Measurements from ENCODE around the gene CSTB.

CSTB gene

DNA sequence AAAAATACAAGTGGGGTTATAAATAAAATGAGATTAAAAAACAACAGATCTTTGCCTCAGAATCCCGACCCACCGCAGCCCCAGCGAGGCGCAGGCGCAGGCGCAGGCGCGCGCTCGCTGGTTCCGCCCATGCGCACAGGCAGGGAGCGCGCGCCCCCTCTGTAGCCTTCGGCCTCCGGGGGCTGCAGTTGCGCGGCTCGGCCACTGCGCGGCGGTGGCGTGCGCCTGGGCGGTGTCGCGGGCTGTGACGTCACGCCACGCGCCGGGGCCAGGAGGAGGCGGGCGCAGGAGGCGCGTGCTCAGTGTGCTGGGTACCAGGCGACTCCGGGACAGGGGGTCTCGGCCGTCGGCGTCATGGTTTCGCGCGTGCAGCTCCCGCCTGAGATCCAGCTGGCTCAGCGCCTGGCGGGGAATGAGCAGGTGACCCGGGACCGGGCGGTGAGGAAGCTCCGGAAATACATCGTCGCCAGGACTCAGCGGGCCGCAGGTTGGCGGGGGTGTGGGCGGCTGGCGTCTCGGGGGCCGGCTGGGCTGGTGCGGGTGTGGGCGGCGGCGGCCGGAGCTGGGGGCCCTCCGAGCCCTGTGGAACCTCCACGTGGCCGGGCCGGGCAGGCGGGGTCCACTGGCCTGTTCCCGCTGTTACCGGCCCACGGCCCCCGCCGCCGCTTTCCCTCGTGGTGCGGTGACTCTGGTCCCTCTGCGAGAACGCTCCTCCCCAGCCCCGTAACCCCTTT is 13.3 kb upstream of the CSTB start, which contains the start of gene RRP1:
Gene RRP1 (plus strand): TSS at position 302 of the 734 bp plus-strand sequence. CDS start 53 bp downstream, at position 355.
- DNase-seq: peak; percentile 88

- DNase-seq: no peak
Measured at GRCh38 chr21:43786807-43787440, 10.8 kb upstream of the CSTB start.

- no peak for DNase-seq
Measured at GRCh38 chr21:43786300-43786806, 10.2 kb upstream of the CSTB start.

DNA sequence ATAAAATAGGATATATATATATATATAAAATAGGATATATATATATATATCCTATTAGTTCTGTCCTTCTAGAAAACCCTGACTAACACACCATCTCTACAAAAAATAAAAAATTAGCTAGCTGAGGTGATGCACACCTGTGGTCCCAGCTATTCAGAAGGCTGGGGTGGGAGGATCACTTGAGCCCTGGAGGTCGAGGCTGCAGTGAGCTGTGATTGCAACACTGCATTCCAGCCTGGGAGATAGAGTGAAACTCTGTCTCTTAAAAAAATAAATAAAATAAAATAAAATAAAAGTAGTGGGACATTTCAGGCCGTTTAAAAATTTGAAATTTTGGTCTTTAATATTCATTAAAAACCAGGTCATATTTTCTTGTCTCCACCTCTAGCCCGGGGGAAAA is 9.0 kb upstream of the CSTB start:
- no peak for DNase-seq

DNA sequence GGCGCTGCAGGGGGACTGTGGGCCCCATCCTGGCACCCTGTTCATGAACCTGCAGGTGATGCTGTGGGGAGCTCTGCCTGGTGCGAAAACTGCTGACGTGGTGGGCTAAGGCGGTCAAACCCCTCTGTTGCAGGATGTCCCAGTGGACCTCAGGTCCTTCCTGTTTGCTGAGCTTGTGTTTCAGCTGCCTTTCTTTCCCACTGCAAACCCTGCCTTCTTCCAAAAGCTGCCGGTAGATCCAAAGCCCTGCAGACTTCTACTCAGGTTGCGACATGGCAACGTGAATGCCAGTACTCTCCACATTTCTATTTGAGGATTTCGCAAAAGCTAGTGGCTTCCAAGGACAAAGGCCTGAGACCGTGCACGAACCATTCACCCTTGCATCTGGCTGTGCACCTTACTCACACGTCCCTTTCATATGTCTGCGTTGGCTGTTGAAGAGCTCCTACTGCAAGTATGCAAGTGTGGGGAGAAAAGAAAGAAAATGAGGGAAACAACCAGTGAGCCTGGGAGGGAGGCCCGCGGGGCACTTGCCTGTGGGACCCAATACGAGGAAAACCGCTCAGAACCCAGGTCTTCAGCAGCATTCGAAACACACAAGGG is 7.1 kb upstream of the CSTB start:
- DNase-seq: no peak

DNA sequence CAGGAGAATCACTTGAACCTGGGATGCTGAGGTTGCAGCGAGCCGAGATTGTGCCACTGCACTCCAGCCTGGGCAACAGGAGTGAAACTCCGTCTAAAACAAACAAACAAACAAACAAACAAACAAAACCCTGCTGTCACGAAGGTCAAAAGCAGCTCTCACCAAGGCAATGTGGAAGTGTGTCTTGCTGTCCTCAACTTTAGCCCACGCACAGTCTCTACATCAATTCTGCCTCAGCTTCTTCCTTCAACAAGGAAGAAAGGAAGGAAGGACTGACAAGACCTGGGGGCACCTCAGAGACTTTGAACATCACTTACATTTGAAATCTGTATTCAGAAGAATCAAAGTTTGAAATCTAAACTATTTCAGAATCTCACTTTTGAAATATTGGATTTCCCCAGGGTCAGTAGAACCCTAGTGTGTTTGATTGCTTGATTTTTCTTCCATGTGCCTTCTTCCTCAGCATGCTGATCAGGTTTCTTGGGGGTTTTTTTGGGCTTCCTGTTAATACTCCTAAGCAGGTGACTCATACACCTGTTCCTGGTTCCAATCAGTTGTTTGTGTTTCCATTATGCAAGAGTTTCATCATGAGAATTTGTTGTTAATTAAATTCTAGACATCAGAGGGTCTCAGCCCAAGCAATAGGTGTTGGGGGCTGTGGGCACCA is 6.5 kb upstream of the CSTB start:
- DNase-seq: no peak

DNA sequence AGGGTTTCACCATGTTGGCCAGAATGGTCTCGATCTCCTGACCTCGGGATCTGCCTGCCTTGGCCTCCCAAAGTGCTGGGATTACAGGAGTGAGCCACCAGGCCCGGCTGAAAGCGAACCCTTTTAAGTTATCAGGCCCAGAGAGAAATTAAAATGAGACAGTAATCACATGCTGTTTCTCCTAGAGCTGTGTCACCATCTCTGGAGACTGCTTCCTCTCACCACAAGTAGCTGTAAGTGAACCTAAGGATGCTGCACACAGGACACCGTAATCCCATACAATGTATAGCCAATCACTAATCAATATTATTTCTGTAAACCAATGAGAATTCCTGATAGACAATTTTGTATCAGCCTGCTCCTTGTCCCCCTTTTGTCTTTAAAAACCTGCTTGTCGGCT is 5.7 kb upstream of the CSTB start:
- DNase-seq: no peak

DNA sequence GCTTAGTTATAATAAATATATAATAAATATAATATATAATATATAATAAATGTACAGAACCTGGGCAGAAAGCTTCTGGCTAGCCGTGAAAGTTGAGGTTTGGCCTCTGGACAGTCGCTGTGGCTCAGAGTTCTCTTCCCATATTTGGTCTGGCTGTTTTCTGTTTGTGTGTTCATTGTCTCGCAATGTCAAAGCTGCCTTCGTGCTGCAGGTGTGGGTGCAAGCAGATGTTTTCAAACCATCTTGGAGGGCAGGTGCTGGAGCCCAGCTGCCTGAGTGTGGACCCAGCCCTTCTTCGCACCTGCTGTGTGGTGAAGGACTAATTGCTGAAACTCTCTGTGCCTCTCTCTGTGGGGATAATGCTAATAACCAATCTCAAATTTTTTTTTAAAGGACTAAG is 3.6 kb upstream of the CSTB start:
- no peak for DNase-seq

DNA sequence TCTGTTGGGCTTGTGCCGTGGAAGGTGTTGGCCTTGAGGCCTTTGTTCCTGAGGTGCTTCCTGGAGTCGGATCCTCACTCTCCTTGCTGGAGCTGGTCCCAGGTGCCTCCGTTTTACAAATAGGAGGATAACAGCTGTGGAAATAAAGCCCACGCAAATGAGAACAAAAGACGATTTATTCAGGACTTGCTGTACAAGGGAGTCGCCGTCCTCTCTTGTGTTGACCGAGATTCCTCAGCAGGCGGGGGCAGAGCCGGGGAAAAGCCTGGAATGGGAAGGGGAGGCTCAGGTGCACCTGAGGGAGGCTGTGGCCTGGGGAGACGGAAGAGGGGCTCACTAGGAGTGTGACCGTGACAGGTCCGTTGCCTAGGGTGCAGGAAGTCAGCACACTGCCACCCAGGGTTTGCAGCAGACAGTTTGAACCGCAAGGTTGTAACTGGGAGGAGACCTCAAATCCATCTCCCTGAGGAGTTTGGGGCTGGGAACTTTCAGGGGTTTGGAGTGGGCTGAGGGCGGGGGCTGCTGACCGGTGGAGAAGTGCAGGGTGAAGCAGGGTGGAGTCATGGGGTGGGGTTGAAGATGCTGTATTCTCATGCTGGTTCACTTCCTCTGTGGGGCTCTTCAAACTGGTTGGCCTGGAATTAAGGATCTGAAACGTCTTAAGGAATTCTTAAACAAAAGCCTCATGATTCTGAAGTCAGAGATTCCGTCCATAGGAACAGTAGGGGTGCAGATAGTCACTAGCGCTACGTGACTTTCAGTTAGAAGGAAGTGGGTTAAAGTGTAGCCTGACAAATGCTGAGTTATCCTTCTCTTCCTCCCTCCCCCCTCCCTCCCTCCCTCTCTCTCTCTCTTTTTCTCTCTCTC is 2.6 kb upstream of the CSTB start:
- DNase-seq: no peak

DNA sequence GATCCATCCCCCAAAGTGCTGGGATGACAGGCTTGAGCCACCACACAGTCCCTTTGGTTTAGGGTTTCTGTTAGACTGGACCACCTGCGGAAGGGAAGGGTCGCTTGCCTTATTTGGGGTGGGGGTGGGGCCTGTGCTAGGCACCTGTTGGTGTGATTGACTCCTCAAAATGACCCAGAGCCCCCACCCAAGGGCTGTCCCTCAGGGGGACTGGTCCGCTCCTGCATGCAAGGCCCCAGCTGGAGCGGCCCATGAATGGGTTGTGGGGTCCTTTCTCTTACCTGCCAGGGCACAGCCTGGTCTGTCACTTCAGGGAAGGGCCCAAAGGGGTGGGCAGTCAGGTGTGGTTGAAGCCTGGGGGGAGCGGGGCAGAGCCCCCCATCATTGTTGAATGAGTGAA is 1.8 kb upstream of the CSTB start:
- no peak for DNase-seq

GRCh38 chr21:43775190-43775589 is 918 bp downstream of the CSTB start:
- no peak for DNase-seq

- no peak for DNase-seq
Measured at GRCh38 chr21:43774163-43774562, 1.9 kb downstream of the CSTB start.

DNA sequence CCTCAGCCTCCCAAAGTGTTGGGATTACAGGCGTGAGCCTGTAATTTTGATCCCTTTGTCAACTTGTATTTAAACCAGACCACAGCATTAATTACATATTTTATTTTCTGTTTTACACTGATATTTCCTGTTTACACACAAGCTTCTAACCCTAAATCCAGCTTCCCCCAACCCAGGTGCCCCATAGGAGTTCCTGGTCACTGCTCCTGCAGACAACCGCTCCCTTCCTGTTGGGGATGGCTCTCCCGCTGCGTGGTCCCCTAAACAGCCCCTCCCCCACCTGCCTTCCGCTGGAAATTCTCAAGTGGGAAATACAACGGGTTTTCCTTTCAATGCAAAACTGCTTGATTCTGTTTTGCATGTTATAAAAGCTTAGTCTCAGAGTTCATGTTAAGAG is 3.7 kb downstream of the CSTB start:
- DNase-seq: no peak

DNA sequence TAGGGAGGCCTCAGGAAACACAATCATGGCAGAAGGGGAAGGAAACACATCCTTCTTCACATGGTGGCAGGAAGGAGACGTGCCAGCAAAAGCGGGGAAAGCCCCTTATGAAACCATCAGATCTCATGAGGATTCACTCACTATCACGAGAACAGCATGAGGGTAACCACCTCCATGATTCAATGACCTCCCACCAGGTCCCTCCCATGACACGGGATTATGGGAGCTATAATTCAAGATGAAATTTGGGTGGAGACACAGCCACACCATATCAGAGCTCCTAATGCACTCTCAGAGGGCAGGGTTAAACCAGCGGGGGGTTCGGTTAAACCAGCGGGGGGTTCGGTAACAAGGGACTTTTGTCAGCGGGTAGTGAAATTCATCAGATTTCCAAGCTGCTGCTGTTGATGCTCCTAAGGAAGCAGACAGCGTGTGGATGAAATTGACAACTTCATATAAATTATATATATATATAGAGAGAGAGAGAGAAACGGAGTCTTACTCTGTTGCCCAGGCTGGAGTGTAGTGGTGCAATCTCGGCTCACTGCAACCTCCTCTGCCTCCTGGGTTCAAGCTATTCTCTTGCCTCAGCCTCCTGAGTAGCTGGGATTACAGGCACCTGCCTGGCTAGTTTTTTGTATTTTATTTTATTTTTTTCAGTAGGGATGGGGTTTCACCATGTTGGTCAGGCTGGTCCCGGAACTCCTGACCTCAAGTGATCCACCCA is 4.2 kb downstream of the CSTB start:
- no peak for DNase-seq

DNA sequence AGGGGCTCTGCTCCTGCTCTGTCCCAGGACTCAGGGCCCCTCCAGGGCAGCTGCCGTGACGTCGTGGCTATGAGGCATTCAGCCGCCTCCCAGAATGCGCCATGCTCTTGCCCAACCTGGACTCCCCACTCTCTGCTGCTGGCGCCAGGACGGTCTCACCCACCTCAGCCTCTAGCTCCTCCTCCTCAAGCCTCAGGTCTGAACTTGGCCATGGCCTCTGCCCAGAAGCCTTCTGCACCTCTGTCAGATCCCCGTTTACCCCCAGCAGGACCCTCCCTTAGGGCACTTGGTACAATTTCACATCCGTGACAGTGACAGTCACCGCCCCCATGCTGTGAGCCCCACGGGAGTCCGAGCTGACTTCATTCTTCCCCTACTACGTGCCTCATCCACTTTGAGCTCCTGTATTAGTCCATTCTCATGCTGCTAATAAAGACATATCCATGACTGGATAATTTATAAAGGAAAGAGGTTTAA is 4.9 kb downstream of the CSTB start:
- DNase-seq: no peak

GRCh38 chr21:43770066-43770655 is 5.9 kb downstream of the CSTB start:
- DNase-seq: no peak

GRCh38 chr21:43769325-43769958 is 6.7 kb downstream of the CSTB start:
- DNase-seq: no peak

- DNase-seq: no peak
Measured at GRCh38 chr21:43768868-43769167, 7.3 kb downstream of the CSTB start.

DNA sequence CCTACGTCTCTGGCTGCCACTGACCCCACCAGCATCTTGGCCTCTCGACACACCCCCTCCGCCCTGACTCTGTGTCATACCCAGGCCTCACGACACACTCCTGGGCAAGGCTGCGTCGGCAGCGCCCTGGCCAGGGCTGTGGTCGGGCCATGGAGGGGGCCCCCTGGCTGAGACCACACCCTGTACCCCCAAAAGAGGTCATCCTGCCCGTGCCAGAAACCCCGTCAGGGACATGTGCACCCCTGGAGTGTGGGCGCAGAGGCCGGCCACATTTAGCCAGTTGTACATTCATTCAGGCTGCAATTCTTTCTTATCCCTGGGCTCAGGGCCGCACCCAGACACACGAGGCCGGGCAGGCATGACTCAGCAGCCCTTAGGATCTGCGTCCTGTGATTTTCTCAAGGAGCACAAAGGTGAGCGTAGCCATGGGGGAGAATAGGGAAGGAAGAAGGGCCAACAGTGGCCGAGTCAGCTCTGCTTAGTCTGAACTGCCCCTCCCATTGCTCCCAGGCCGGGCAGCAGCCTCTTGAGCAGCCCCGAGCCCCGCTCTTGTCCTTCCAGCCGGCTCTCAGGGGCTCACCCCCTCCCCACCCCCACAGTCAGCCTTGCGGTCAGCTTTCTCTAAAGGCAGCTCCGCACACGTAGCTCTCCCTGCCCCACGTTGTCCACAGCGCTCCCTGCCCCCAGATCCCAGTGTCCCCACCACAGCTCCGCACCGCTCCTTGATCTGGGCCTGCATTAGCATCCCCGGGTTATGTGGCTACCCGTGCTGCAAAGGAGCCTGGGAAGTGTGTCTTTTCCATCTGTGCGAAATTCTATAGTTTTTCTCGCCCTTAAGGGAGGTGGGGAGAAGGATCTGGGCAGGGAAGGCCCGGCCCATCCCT is 7.9 kb downstream of the CSTB start:
- no peak for DNase-seq

- DNase-seq: no peak
Measured at GRCh38 chr21:43767498-43767983, 8.6 kb downstream of the CSTB start.
